KG1 (cell line): ENCODE results near the gene GALNT13.
"Not testable (repeated sequence)": the region's sequence is repeated elsewhere in the genome, so short reads cannot be mapped to it uniquely, and the experiment has no call there.

Experiments used
- DNase-seq: peaks from one replicate; lab custom pipeline; 2025; lab: John Stamatoyannopoulos, UW

GALNT13 gene

GRCh38 chr2:154408786-154409185 lies 537.1 kb downstream of the GALNT13 start:
- DNase-seq = no peak

GRCh38 chr2:154422251-154422650 lies 550.5 kb downstream of the GALNT13 start:
- no peak for DNase-seq

GRCh38 chr2:154425994-154426393 lies 554.3 kb downstream of the GALNT13 start:
- DNase-seq = no peak

GRCh38 chr2:154427453-154427852 lies 555.7 kb downstream of the GALNT13 start:
- no peak for DNase-seq

- DNase-seq = no peak
These were observed 556.3 kb downstream of the GALNT13 start for GRCh38 chr2:154428022-154428421.

GRCh38 chr2:154433010-154433409 lies 561.3 kb downstream of the GALNT13 start:
- no peak for DNase-seq

- peak; percentile 14 for DNase-seq
These were observed 565.4 kb downstream of the GALNT13 start for GRCh38 chr2:154437104-154437503.

GRCh38 chr2:154439156-154439555 lies 567.4 kb downstream of the GALNT13 start:
- DNase-seq = no peak

GRCh38 chr2:154443919-154444318 lies 572.2 kb downstream of the GALNT13 start:
- no peak for DNase-seq

GRCh38 chr2:154446324-154446723 lies 574.6 kb downstream of the GALNT13 start:
- no peak for DNase-seq

- no peak for DNase-seq
These were observed 576.2 kb downstream of the GALNT13 start for GRCh38 chr2:154447727-154448418.

GRCh38 chr2:154449951-154450658 lies 578.4 kb downstream of the GALNT13 start:
- DNase-seq = no peak

GRCh38 chr2:154452471-154452870 lies 580.7 kb downstream of the GALNT13 start:
- no peak for DNase-seq

- DNase-seq = peak; percentile 29
These were observed 581.3 kb downstream of the GALNT13 start for GRCh38 chr2:154452906-154453493.

GRCh38 chr2:154455166-154455565 lies 583.4 kb downstream of the GALNT13 start:
- DNase-seq = no peak

GRCh38 chr2:154455866-154456265 lies 584.1 kb downstream of the GALNT13 start:
- no peak for DNase-seq

GRCh38 chr2:154457286-154457685 lies 585.6 kb downstream of the GALNT13 start:
- DNase-seq = no peak

- no peak for DNase-seq
These were observed 587.6 kb downstream of the GALNT13 start for GRCh38 chr2:154459286-154459685.

GRCh38 chr2:154462634-154463033 lies 590.9 kb downstream of the GALNT13 start:
- no peak for DNase-seq

GRCh38 chr2:154466226-154466625 lies 594.5 kb downstream of the GALNT13 start:
- no peak for DNase-seq

- no peak for DNase-seq
These were observed 598.7 kb downstream of the GALNT13 start for GRCh38 chr2:154470376-154470775.

GRCh38 chr2:154471492-154471891 lies 599.8 kb downstream of the GALNT13 start:
- not testable (repeated sequence) for DNase-seq

- DNase-seq = no peak
These were observed 605.6 kb downstream of the GALNT13 start for GRCh38 chr2:154477319-154477718.
